Body of pancreas (tissue), 4 donors: Measurements from ENCODE around the gene DOCK4.

Source experiments
- CTCF ChIP-seq, 7 experiments: fragments of 450-650 bp in 4 of 7; fragments of 200-600 bp in 3 of 7; sonication (generic) in 3 of 7; IDR thresholded peaks; one replicate each; pipeline ENCODE4 v1.5.1; 2016 to 2019; ENCODE audit warnings: antibody characterized with exemption in 7 of 7
- POLR2A ChIP-seq, 3 donors: fragments of 450-650 bp; IDR thresholded peaks; one replicate each; pipeline ENCODE4 v1.6.1; 2016; ENCODE audit warnings: antibody characterized with exemption in 3 of 3, mild to moderate bottlenecking in 2 of 3

GRCh38 chr7:111750228-111750627 is 456.0 kb downstream of the DOCK4 start:
- TF ChIP-seq CTCF (IDR thresholded peaks at IDR 0.05) (no peak), POLR2A (IDR thresholded peaks at IDR 0.05) (no peak)
